ENCODE data around the gene NAPB. TPM values are rescaled to one million over a fixed set of nuclear protein-coding genes. Genes with fewer than 3 reads are reported as not detected.
A peak's percentile ranks its signal among the peaks of the same experiment; 100 is the strongest.
"Not testable (repeated sequence)": the region's sequence is repeated elsewhere in the genome, so short reads cannot be mapped to it uniquely, and the experiment has no call there.

NAPB gene
- total RNA-seq, 1 donor from 2014 or later: 15.1 TPM

GRCh38 chr20:23349338-23350195, 71.7 kb downstream of the NAPB start:
- peak; percentile 76 for DNase-seq (ENCODE audit: extremely low spot score, unreplicated experiment)

GRCh38 chr20:23348510-23348909, 72.8 kb downstream of the NAPB start:
- H3K9me3 Mint-ChIP-seq; DNase-seq (ENCODE audit: extremely low spot score, unreplicated experiment); H3K36me3 Mint-ChIP-seq; H3K27me3 Mint-ChIP-seq: not testable (repeated sequence)
- peak overlapping the region; percentile 68 for H3K4me3 Mint-ChIP-seq
- peak overlapping the region; percentile 100 for H3K27ac Mint-ChIP-seq
- peaks cover 28% of the 10 kb centered on the region for H3K4me1 Mint-ChIP-seq (ENCODE audit: unreplicated experiment)

More at GRCh38 chr20:23349338-23350195, 71.7 kb downstream of the NAPB start:
- Mint-ChIP-seq H3K36me3 (peaks cover 6% of the 10 kb centered on the region), H3K4me1 (ENCODE audit: unreplicated experiment) (peaks cover 28% of the 10 kb centered on the region), H3K4me3 (peak overlapping the region; percentile 100), H3K27ac (peak overlapping the region; percentile 100), H3K27me3 (no peaks in the 10 kb centered on the region), H3K9me3 (no peaks in the 10 kb centered on the region)
- peak; percentile 61 for TF ChIP-seq CTCF (conservative IDR thresholded peaks at IDR 0.05)

- no peak for DNase-seq (ENCODE audit: extremely low spot score, unreplicated experiment)
- H3K27ac Mint-ChIP-seq: no peak overlapping the region
- no peaks in the 10 kb centered on the region for H3K9me3 Mint-ChIP-seq
- no peaks in the 10 kb centered on the region for H3K27me3 Mint-ChIP-seq
- TF ChIP-seq CTCF (conservative IDR thresholded peaks at IDR 0.05): no peak
- peak overlapping the region; percentile 10 for H3K4me3 Mint-ChIP-seq
- peaks cover 4% of the 10 kb centered on the region for H3K36me3 Mint-ChIP-seq
- peaks cover 26% of the 10 kb centered on the region for H3K4me1 Mint-ChIP-seq (ENCODE audit: unreplicated experiment)
Observed at GRCh38 chr20:23347791-23348190, 73.5 kb downstream of the NAPB start.

GRCh38 chr20:23346002-23346401, 75.3 kb downstream of the NAPB start:
- no peak overlapping the region for H3K4me3 Mint-ChIP-seq
- H3K27me3 Mint-ChIP-seq: no peaks in the 10 kb centered on the region
- no peak for TF ChIP-seq CTCF (conservative IDR thresholded peaks at IDR 0.05)
- H3K9me3 Mint-ChIP-seq: no peaks in the 10 kb centered on the region
- H3K4me1 Mint-ChIP-seq (ENCODE audit: unreplicated experiment): peaks cover 18% of the 10 kb centered on the region
- H3K27ac Mint-ChIP-seq: no peak overlapping the region
- DNase-seq (ENCODE audit: extremely low spot score, unreplicated experiment): no peak
- H3K36me3 Mint-ChIP-seq: no peaks in the 10 kb centered on the region

GRCh38 chr20:23344336-23344735, 77.0 kb downstream of the NAPB start:
- Mint-ChIP-seq H3K36me3 (no peaks in the 10 kb centered on the region), H3K4me1 (ENCODE audit: unreplicated experiment) (peaks cover 15% of the 10 kb centered on the region), H3K27me3 (peaks cover 4% of the 10 kb centered on the region), H3K4me3 (no peak overlapping the region), H3K9me3 (no peaks in the 10 kb centered on the region), H3K27ac (no peak overlapping the region)
- DNase-seq (ENCODE audit: extremely low spot score, unreplicated experiment): no peak
- no peak for TF ChIP-seq CTCF (conservative IDR thresholded peaks at IDR 0.05)

GRCh38 chr20:23343590-23343989, 77.7 kb downstream of the NAPB start:
- no peak for TF ChIP-seq CTCF (conservative IDR thresholded peaks at IDR 0.05)
- Mint-ChIP-seq H3K36me3 (no peaks in the 10 kb centered on the region), H3K9me3 (no peaks in the 10 kb centered on the region), H3K4me1 (ENCODE audit: unreplicated experiment) (peaks cover 8% of the 10 kb centered on the region), H3K4me3 (no peak overlapping the region), H3K27me3 (peaks cover 9% of the 10 kb centered on the region), H3K27ac (no peak overlapping the region)
- DNase-seq (ENCODE audit: extremely low spot score, unreplicated experiment): no peak

Measured in type B pancreatic cell (in vitro differentiated cells).